22Rv1 (cell line): ENCODE data around the gene CCSER1.

ENCODE experiments used
- CTCF ChIP-seq: fragments of 450-650 bp; IDR thresholded peaks from 2 replicates; pipeline ENCODE4 v1.5.1; 2017; ENCODE audit warnings: mild to moderate bottlenecking
- ZFX ChIP-seq: fragments of 450-650 bp; IDR thresholded peaks from 2 replicates; pipeline ENCODE4 v1.6.1; 2017; ENCODE audit warnings: antibody characterized with exemption, borderline replicate concordance

GRCh38 chr4:90906239-90906638 is 779.0 kb downstream of the CCSER1 start:
- TF ChIP-seq CTCF, result no peak
- no peak for TF ChIP-seq ZFX
